IMR-90 (cell line): ENCODE data around the gene MFGE8. TPM values are rescaled to one million over a fixed set of nuclear protein-coding genes. Genes with fewer than 3 reads are reported as not detected.

ENCODE experiments used
- ATAC-seq: fragments of 200-7000 bp; cut with Tn5 transposase; 2 replicates; pipeline ENCODE4 v1.9.1; 2020; ENCODE audit warnings: low read depth, mild to moderate bottlenecking, moderate library complexity
- BruUV-seq: library from RNA; stranded (reverse); fragments of 400-500 nt; replicated peaks from 2 replicates; lab custom pipeline; 2021; lab: Mats Ljungman, UMichigan
- CTCF ChIA-PET: fragments of 300-600 bp; formaldehyde crosslinking; extraction: SDS; loops from one replicate; lab custom pipeline; 2021; ENCODE audit warnings: antibody characterized with exemption; lab: Yijun Ruan, JAX
- POLR2A ChIA-PET: fragments of 300-600 bp; sonication (Branson Sonifier 250); formaldehyde crosslinking; loops from one replicate; lab custom pipeline; 2022; ENCODE audit warnings: antibody characterized with exemption; ENCODE audit not compliant: unreplicated experiment; lab: Charles Lee
- DNase-seq: peaks from one replicate; pipeline ENCODE4 v3.0.0; 2013
- H2AFZ ChIP-seq: replicated peaks from 2 replicates; pipeline ENCODE3; 2013; ENCODE audit warnings: low read length, mild to moderate bottlenecking; ENCODE audit not compliant: poor library complexity
- H2AK5ac ChIP-seq: 2 replicates; pipeline ENCODE4 v1.6.1; 2013; ENCODE audit warnings: low read depth, low read length, inconsistent platforms
- H2AK9ac ChIP-seq: replicated peaks from 2 replicates; pipeline ENCODE3; 2013; ENCODE audit warnings: mild to moderate bottlenecking, low read depth, low read length, moderate library complexity; ENCODE audit not compliant: poor library complexity
- H2BK120ac ChIP-seq: 2 replicates; pipeline ENCODE4 v1.6.1; 2013; ENCODE audit warnings: low read depth, low read length, inconsistent platforms
- H2BK15ac ChIP-seq: 3 replicates; pipeline ENCODE4 v1.6.1; 2013; ENCODE audit warnings: low read depth, low read length, inconsistent platforms
- H2BK20ac ChIP-seq: 2 replicates; pipeline ENCODE4 v1.6.1; 2013; ENCODE audit warnings: low read depth, mild to moderate bottlenecking, inconsistent platforms, low read length, moderate library complexity
- H2BK5ac ChIP-seq: 2 replicates; pipeline ENCODE4 v1.6.1; 2013; ENCODE audit warnings: mild to moderate bottlenecking, low read depth, low read length, inconsistent platforms; ENCODE audit not compliant: poor library complexity, severe bottlenecking
- H3K14ac ChIP-seq: replicated peaks from 2 replicates; pipeline ENCODE4 v1.6.1; 2013; ENCODE audit warnings: low read depth, low read length, inconsistent platforms
- H3K18ac ChIP-seq: 2 replicates; pipeline ENCODE4 v1.6.1; 2013; ENCODE audit warnings: low read depth, low read length, control low read depth
- H3K23ac ChIP-seq: 2 replicates; pipeline ENCODE4 v1.6.1; 2013; ENCODE audit warnings: low read depth, low read length, inconsistent platforms
- H3K27ac ChIP-seq: 2 replicates; pipeline ENCODE4 v1.5.1; 2013; ENCODE audit warnings: mild to moderate bottlenecking, control low read depth, low read length; ENCODE audit not compliant: insufficient read depth
- H3K27me3 ChIP-seq: 2 replicates; pipeline ENCODE4 v1.6.1; 2013; ENCODE audit warnings: low read length; ENCODE audit not compliant: control insufficient read depth, insufficient read depth
- H3K36me3 ChIP-seq: 2 replicates; pipeline ENCODE4 v1.6.1; 2013; ENCODE audit warnings: low read length, mixed read lengths; ENCODE audit not compliant: control insufficient read depth, insufficient read depth
- H3K4ac ChIP-seq: 2 replicates; pipeline ENCODE4 v1.6.1; 2013; ENCODE audit warnings: low read depth, low read length, inconsistent platforms
- H3K4me1 ChIP-seq: 2 replicates; pipeline ENCODE4 v1.6.1; 2013; ENCODE audit warnings: low read length, mixed read lengths; ENCODE audit not compliant: control insufficient read depth, insufficient read depth
- H3K4me2 ChIP-seq: 2 replicates; pipeline ENCODE4 v1.6.1; 2013; ENCODE audit warnings: low read depth, mild to moderate bottlenecking, control low read depth, low read length, moderate library complexity
- H3K4me3 ChIP-seq: 2 replicates; pipeline ENCODE4 v1.5.1; 2013; ENCODE audit warnings: low read depth, mild to moderate bottlenecking, control low read depth, low read length, moderate library complexity; ENCODE audit not compliant: insufficient read depth
- H3K56ac ChIP-seq: 2 replicates; pipeline ENCODE4 v1.6.1; 2013; ENCODE audit warnings: low read length, inconsistent platforms; ENCODE audit not compliant: insufficient read depth; ENCODE audit errors: extremely low read depth
- H3K79me1 ChIP-seq, 2 experiments: 2 replicates each; pipeline ENCODE4 v1.6.1; 2013; ENCODE audit warnings: low read length in 2 of 2, inconsistent platforms in 1 of 2, low read depth in 1 of 2
- H3K9ac ChIP-seq: 2 replicates; pipeline ENCODE4 v1.6.1; 2013; ENCODE audit warnings: low read depth, low read length, control low read depth
- H3K9me1 ChIP-seq: 2 replicates; pipeline ENCODE4 v1.6.1; 2013; ENCODE audit warnings: low read length, inconsistent platforms; ENCODE audit not compliant: insufficient read depth
- H3K9me3 ChIP-seq: 2 replicates; pipeline ENCODE4 v1.6.1; 2013; ENCODE audit warnings: low read length; ENCODE audit not compliant: control insufficient read depth, insufficient read depth
- H4K20me1 ChIP-seq: 2 replicates; pipeline ENCODE4 v1.6.1; 2013; ENCODE audit warnings: low read length, inconsistent platforms; ENCODE audit not compliant: insufficient read depth
- H4K5ac ChIP-seq: 2 replicates; pipeline ENCODE4 v1.6.1; 2013; ENCODE audit warnings: mild to moderate bottlenecking, low read depth, low read length, control low read depth
- H4K8ac ChIP-seq, 2 experiments: 2 replicates each; pipeline ENCODE4 v1.6.1; 2013; ENCODE audit warnings: low read depth in 2 of 2, low read length in 2 of 2, control low read depth in 1 of 2, inconsistent platforms in 1 of 2
- H4K91ac ChIP-seq: 2 replicates; pipeline ENCODE4 v1.6.1; 2013; ENCODE audit warnings: low read depth, low read length, inconsistent platforms; ENCODE audit not compliant: insufficient read depth
- BHLHE40 ChIP-seq: fragments of 150-350 bp; IDR thresholded peaks from 2 replicates; pipeline ENCODE4 v1.6.1; 2016; ENCODE audit warnings: mild to moderate bottlenecking, low read depth, low read length
- MAFK ChIP-seq: IDR thresholded peaks from 2 replicates; pipeline ENCODE4 v1.6.1; 2012; ENCODE audit warnings: low read depth, low read length, improper control_type of control experiment
- WGBS, 2 experiments: methylation state at CpG; one replicate each; pipeline versions ENCODE4 v1.1.5 to v1.1.7; 2013; ENCODE audit warnings: missing lambda C conversion rate in 2 of 2; ENCODE audit not compliant: insufficient read length in 1 of 2; ENCODE audit errors: extremely low coverage in 2 of 2; 5-methylcytosine and 5-hydroxymethylcytosine counted together
- dilution Hi-C: fragments of 300-500 bp; cut with HindIII; formaldehyde crosslinking; loops from one replicate; pipeline ENCODE4 v1.14.3; 2018; ENCODE audit warnings: low sequenced_read_pairs; ENCODE audit not compliant: unreplicated experiment
- in situ Hi-C: fragments of 300-500 bp; cut with MboI; formaldehyde crosslinking; loops from 3 replicates; pipeline ENCODE4 v1.14.3; 2019; ENCODE audit warnings: low sequenced_read_pairs, inconsistent platforms, mixed read lengths
- intact Hi-C: fragments of 100-400 bp; cut with micrococcal nuclease; formaldehyde crosslinking; loops from 2 replicates; pipeline ENCODE4 v1.10.0; 2022
- polyA plus RNA-seq, 3 experiments: library from polyadenylated mRNA; depleted of rRNA; stranded (reverse); fragments of >200 nt; gene quantifications; 2 replicates each; pipeline ENCODE4 v1.2.3, GENCODE V29; 2012; ENCODE audit warnings: low replicate concordance in 1 of 3
- total RNA-seq: library from RNA; depleted of rRNA; stranded (reverse); fragments of >200 nt; gene quantifications from 2 replicates; pipeline ENCODE4 v1.2.3, GENCODE V29; 2012

Gene MFGE8
- total and polyA plus RNA-seq, 2 of the 4 experiments (the other 2 are of a cell fraction), result 232 to 1,912 TPM

- H4K8ac ChIP-seq, result no peak overlapping the region
- no peak overlapping the region for H4K5ac ChIP-seq
- H2BK15ac ChIP-seq, result no peak overlapping the region
- H3K27me3 ChIP-seq, result peaks cover 39% of the 10 kb centered on the region
- no peak overlapping the region for H3K4ac ChIP-seq
- H3K18ac ChIP-seq, result no peak overlapping the region
- ChIA-PET POLR2A (no interaction called here), CTCF (interaction anchor here (1.0 kb wide), 1 partner anchor 14 kb away, joined by 3 read pairs; no protein-coding TSS in a partner anchor)
- in situ Hi-C loops, result no loop called here
- dilution Hi-C loops, result no loop called here
- no peak overlapping the region for H2BK5ac ChIP-seq
- H2AK9ac ChIP-seq, result no peak overlapping the region
- no peak overlapping the region for H3K27ac ChIP-seq
- ATAC-seq, result no peak
- no peak overlapping the region for H2BK20ac ChIP-seq
- no peaks in the 10 kb centered on the region for H3K79me1 ChIP-seq
- no peaks in the 10 kb centered on the region for H3K4me1 ChIP-seq
- H3K9me1 ChIP-seq, result no peaks in the 10 kb centered on the region
- H4K91ac ChIP-seq, result no peak overlapping the region
- no TSS peak for BruUV-seq
- H3K9ac ChIP-seq, result no peak overlapping the region
- H3K56ac ChIP-seq, result no peak overlapping the region
- H2AK5ac ChIP-seq, result no peak overlapping the region
- no peaks in the 10 kb centered on the region for H3K9me3 ChIP-seq
- WGBS, 2 experiments, result 73% methylated on average over 4 of the region's 6 CpGs; no CpG with 5 or more reads in 1 of the 2 experiments
- DNase-seq, result no peak
- H2AFZ ChIP-seq, result no peak overlapping the region
- no peaks in the 10 kb centered on the region for H3K36me3 ChIP-seq
- no peaks in the 10 kb centered on the region for H4K20me1 ChIP-seq
- H3K4me2 ChIP-seq, result no peak overlapping the region
- no peak overlapping the region for H3K14ac ChIP-seq
- TF ChIP-seq BHLHE40 (no peak), MAFK (peak; percentile 63)
- H2BK120ac ChIP-seq, result no peak overlapping the region
- intact Hi-C loops, result no loop called here
- H3K23ac ChIP-seq, result no peak overlapping the region
- H3K4me3 ChIP-seq, result no peak overlapping the region
Measured at GRCh38 chr15:88865498-88866099, 47.6 kb downstream of the MFGE8 start.
